Motor neuron (in vitro differentiated cells): ENCODE results near the gene TTC39B. TPM values are rescaled to one million over a fixed set of nuclear protein-coding genes. Genes with fewer than 3 reads are reported as not detected.

Source experiments
- ATAC-seq, 8 experiments: fragments of 200-7000 bp; cut with Tn5 transposase; replicated peaks in 6 of 8; 2 replicates each; pipeline ENCODE4 v1.8.0; 2021; ENCODE audit warnings: mild to moderate bottlenecking in 8 of 8, moderate library complexity in 8 of 8
- H3K27ac ChIP-seq, 2 donors: fragments of 250-450 bp; sonication (Bioruptor Pico); 2 replicates each; pipeline ENCODE4 v1.9.0; 2021; ENCODE audit warnings: antibody characterized with exemption in 2 of 2, mild to moderate bottlenecking in 2 of 2, moderate library complexity in 1 of 2
- H3K4me1 ChIP-seq, 2 donors: fragments of 250-450 bp; sonication (Bioruptor Pico); replicated peaks in 1 of 2; 2 replicates each; pipeline ENCODE4 v1.6.1; 2021; ENCODE audit warnings: antibody characterized with exemption in 2 of 2, mild to moderate bottlenecking in 2 of 2, moderate library complexity in 1 of 2
- H3K4me3 ChIP-seq, 5 donors: fragments of 250-450 bp; sonication (Bioruptor Pico); 2 replicates each; pipeline ENCODE4 v1.9.0; 2021; ENCODE audit warnings: antibody characterized with exemption in 5 of 5, mild to moderate bottlenecking in 5 of 5, moderate library complexity in 4 of 5
- WGBS, 10 experiments: fragments of 450-650 bp; shearing (Covaris generic); methylation state at CpG; one replicate each; pipeline ENCODE4 v1.0.0; 2022; 5-methylcytosine and 5-hydroxymethylcytosine counted together
- in situ Hi-C, 9 experiments: fragments of 400-800 bp; cut with MboI; loops; one replicate each; pipeline ENCODE4 v1.15.0; 2021; ENCODE audit warnings: low sequenced_read_pairs in 9 of 9, low pct_unique_long_range_greater_than_20kb in 2 of 9; ENCODE audit not compliant: unreplicated experiment in 9 of 9
- total RNA-seq, 8 experiments: library from RNA; unstranded; fragments of 300-600 nt; gene quantifications; 2 replicates each; pipeline versions ENCODE4 v1.2.3 to v1.2.4, GENCODE V29; 2022

The TTC39B gene
- total RNA-seq, 8 experiments from 2014 or later: 1.4 to 10.6 (median 4.5) TPM

DNA sequence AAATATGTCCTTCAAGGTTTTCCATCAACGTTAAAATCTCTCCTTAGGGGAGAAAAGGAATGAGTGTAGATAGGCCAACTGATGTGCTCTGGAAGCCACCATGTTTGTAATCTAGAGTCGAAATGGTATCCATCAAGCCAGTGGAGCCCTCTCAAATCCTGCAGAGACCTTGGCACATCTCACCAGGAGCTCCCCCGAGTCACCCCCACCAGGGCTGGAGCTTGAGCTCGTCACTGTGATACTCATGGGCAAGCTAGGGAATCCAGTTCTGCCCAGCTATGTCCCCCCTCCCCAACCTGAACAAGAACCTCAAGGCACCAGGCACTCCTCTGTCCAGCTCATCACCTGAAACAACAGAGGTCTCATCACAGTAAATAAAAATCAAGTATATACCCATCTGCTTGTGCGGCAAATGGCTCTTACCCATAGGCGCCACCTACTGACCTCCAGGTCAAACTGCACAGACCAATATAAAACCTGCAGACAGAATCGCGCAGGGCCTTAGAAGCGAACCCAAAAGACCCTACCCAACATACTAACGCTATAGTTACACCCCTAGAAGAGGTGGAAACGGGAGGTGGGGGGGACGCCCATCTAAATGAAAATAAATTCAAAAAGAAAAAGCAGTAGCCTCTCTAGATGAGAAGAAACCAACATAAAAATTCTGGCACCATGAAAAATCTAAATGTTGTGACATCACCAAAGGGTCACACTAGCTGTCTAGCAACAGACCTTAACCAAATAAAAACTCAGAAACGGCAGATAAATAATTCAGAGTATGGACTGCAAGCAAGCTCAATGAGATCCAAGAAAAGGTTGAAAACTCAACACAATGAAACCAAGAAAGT, 75.0 kb downstream of the TTC39B start:
- peak in 3 of 8 experiments; percentile 56 to 66 (median 56) for ATAC-seq
- no peak overlapping the region for H3K4me3 ChIP-seq
- in situ Hi-C loops: no loop called here
- WGBS, 10 experiments: 40 to 100% (median 50%) methylated on average over 1 to 8 of the region's 13 CpGs; no CpG with 5 or more reads in 1 of the 10 experiments
- no peak overlapping the region for H3K27ac ChIP-seq
- H3K4me1 ChIP-seq: no peaks in the 10 kb centered on the region

DNA sequence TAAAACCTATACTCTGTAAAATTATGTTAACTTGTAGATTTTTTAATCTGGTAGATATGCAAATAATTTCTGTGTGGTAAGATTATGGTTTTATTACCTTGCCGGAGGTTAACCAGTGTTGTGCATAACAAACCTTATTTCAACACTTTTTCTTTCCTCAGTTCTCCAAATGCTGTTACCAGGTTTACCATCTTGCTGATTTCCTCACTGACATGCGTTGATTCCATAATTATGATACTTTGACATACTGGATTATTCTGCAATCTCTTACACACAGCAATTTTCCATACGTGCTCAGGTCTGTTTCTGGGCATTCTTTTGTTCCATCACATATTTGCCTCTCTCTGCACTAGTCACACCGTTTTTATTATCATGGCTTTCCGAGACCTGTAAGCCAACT, 77.6 kb downstream of the TTC39B start:
- 67 to 100% (median 89%) methylated on average over 1 to 5 of the region's 5 CpGs for WGBS, 10 experiments
- Histone ChIP-seq H3K4me1 (no peaks in the 10 kb centered on the region), H3K27ac (no peak overlapping the region), H3K4me3 (no peak overlapping the region)
- in situ Hi-C loops: no loop called here
- ATAC-seq: no peak

DNA sequence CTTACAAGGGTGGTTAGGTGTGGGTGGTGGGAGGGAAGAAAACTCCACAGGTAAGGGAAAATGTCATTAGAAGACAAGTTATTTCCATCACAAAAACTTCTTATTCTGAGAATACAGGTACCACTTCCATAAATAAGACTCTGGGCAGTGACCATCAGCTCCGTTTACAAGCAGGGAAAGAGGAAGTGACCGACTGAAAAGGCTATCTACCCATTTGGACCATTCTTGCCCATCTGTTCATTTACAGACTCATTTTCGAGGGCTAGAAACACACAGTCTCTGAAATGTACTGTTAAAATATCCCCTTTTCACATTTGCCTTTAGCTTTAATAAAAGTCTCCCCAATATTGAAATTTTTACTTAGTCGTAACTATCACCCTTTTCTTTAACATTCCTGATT, 79.5 kb downstream of the TTC39B start:
- 67 to 98% (median 92%) methylated on average over 1 to 4 of the region's 4 CpGs; no CpG with 5 or more reads in 1 of the 10 experiments for WGBS, 10 experiments
- Histone ChIP-seq H3K4me3 (no peak overlapping the region), H3K27ac (no peak overlapping the region), H3K4me1 (no peaks in the 10 kb centered on the region)
- in situ Hi-C loops: no loop called here
- no peak for ATAC-seq

DNA sequence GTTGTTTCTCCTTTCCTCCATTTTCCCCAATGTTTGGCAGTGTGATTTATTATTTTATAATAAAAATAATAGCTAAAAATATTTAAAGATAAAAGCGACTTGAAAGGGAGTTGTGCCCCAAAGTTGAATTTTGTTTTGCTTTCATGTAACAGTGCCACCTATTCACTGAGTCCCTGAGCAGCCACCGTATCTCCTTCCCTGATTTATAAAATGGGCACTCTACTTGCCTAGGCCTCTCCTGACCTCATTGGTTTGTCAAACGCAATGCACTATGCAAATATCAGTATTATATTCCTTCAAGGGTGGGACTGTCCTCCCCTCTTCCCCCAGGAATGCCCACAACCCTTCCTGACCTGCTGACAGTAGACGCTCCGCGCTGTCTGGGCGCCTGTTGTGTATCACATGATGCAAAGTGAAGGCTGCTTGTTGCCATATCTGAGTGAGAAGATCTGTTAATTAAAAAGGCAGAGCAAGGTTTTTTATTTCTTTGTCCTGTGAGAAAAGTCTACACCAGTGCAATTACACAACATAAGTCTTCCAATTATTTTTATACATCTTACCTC, 81.4 kb downstream of the TTC39B start:
- WGBS, 10 experiments: 60 to 100% (median 90%) methylated on average over 1 to 7 of the region's 7 CpGs
- in situ Hi-C loops: no loop called here
- no peaks in the 10 kb centered on the region for H3K4me1 ChIP-seq
- no peak for ATAC-seq
- no peak overlapping the region for H3K27ac ChIP-seq
- H3K4me3 ChIP-seq: no peak overlapping the region

DNA sequence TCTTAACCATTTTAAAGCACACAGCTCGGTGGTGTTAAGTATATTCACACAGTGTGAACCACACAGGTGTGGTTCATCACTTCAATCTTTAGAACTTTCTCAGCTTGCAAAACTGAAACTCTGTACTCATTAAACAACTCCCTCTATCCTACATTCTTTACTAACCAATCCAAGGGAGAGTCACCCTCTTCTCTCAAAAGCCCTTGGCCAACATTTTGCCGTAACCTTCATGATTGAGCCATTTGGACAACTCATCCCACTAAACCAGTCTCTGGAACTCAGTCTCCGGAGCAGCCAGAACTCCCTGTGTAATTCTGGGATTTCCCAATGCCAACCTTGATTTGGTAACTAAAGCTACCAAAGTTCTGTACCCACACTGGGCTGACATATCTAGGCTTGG, 84.7 kb downstream of the TTC39B start:
- H3K27ac ChIP-seq: no peak overlapping the region
- no peak for ATAC-seq
- H3K4me1 ChIP-seq: peaks cover 0 to 3% of the 10 kb centered on the region in 2 donors
- no peak overlapping the region for H3K4me3 ChIP-seq
- WGBS, 10 experiments: 45 to 100% (median 89%) methylated on average over 2 to 3 of the region's 3 CpGs; no CpG with 5 or more reads in 2 of the 10 experiments
- in situ Hi-C loops: loop anchor here in 2 of 9 experiments (25.0 kb wide), 1 partner anchor 390 kb away; no protein-coding TSS in a partner anchor

DNA sequence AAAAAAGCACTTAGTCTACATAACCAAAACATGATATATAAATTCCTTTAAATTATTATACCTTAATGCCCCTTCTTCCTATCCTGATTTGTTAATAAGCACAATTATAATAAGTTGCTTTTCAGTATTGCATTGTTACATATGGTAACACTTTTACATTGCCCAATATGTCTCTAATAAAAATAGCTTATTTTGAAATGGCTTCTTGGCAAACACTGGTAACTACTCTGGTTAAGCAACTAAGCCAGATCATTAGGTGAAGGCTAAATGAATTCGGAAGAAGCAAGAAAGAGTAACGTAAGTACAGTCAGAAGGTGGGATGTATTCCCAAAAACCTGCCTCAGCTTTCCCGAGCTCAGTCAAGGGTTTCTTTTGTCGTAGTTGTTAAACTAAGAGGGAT, 85.3 kb downstream of the TTC39B start:
- Histone ChIP-seq H3K4me3 (no peak overlapping the region), H3K27ac (no peak overlapping the region), H3K4me1 (peaks cover 0 to 3% of the 10 kb centered on the region in 2 donors)
- WGBS, 10 experiments: 22 to 97% (median 76%) methylated on average over 2 to 4 of the region's 4 CpGs; no CpG with 5 or more reads in 2 of the 10 experiments
- no peak for ATAC-seq
- in situ Hi-C loops: loop anchor here in 2 of 9 experiments (25.0 kb wide), 1 partner anchor 391 kb away; no protein-coding TSS in a partner anchor

DNA sequence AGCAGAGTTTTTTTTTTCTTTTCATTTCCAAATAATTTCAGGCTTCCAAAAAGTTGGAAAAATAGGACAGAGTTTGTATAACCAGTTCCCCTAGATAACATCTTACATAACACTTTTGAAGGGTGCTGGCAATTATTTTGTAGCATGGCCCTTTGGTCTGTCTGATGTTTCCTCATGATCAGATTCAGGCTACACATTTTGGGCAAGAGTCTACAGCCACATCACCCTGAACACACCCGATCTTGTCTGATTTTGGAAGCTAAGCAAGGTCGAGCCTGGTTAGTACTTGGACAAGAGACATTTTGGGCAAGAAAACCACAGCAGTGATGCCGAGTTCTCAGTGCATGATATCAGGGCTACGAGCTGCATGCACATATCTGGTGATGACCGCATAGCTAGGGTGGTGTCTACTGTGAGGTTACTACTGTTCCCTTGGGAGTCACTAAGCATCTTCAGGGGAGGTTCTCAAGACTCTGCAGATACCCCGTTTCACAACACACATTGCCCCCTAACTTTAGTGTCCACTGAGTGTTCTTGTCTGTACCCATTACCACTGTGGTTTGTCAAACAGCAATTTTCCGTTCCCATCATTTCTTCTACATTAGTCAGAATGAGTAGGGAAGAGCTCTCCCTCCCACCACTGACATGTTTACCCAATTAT, 86.2 kb downstream of the TTC39B start:
- ATAC-seq: peak in 2 of 8 experiments; percentile 92 to 98
- 20 to 100% (median 91%) methylated on average over 2 to 5 of the region's 7 CpGs; no CpG with 5 or more reads in 3 of the 10 experiments for WGBS, 10 experiments
- Histone ChIP-seq H3K27ac (no peak overlapping the region), H3K4me3 (no peak overlapping the region), H3K4me1 (peaks cover 0 to 3% of the 10 kb centered on the region in 2 donors)
- in situ Hi-C loops: loop anchor here in 2 of 9 experiments (25.0 kb wide), 1 partner anchor 392 kb away; no protein-coding TSS in a partner anchor

DNA sequence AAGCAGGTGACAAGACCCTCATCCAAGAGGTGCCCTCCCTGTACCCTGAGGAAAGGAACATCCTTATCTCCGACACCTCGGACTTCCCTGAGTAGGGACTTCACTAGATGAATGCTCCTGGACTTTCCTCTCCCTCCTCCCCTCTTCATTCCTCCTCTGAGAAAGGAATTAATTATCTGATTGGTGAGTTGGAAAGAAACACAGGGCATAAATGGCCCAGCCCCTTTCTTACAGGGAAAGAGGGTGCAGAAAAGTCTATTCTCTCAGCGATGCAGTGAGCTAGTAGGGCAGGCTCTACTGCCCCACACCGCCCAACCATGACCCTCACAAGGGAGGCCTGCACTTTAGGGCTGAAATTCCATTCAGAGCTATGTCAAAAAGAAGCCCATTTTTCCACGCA, 87.5 kb downstream of the TTC39B start:
- Histone ChIP-seq H3K4me3 (no peak overlapping the region), H3K27ac (no peak overlapping the region), H3K4me1 (peaks cover 0 to 3% of the 10 kb centered on the region in 2 donors)
- 73 to 100% (median 85%) methylated on average over 2 to 4 of the region's 5 CpGs; no CpG with 5 or more reads in 5 of the 10 experiments for WGBS, 10 experiments
- ATAC-seq: no peak
- in situ Hi-C loops: loop anchor here in 2 of 9 experiments (25.0 kb wide), 1 partner anchor 393 kb away; no protein-coding TSS in a partner anchor

DNA sequence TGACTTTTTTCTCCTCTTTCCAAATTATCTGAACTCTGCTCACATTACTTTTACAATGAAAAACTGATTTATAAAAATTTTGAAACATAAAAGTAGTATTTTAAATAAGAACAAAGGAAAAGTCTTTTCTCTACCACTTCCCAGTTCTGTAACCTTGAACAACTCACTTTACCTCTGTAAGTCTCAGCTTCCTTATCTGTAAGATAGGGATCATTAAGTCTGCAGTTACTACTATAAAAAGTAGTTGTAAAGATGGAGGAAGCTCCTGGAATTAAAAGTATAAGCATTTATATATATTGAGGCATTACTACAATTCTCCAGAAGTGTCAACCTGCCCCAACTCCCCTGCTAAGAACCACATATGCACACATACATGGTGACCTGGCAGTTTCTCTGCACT, 88.0 kb downstream of the TTC39B start:
- H3K4me3 ChIP-seq: no peak overlapping the region
- H3K27ac ChIP-seq: no peak overlapping the region
- in situ Hi-C loops: loop anchor here in 2 of 9 experiments (25.0 kb wide), 1 partner anchor 393 kb away; no protein-coding TSS in a partner anchor
- ATAC-seq: no peak
- peaks cover 0 to 3% of the 10 kb centered on the region in 2 donors for H3K4me1 ChIP-seq

DNA sequence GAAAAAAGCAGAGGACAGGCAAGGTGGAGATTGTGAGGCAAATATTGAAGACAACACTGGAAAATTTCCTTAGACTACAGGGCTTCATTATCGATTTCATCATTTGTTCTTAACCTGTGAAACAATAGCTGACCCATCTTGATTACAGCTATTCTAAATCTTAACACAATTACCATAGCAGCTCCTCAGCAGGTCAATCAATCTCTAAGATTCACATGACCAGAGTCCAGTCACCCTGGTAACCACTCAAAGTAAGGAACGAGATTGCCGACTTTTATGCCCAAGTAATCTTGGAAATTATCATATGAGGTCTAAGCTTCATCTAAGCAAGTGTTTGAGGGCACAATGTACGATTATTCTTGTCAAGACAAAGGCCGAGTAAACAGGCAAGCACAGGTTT, 93.8 kb downstream of the TTC39B start:
- Histone ChIP-seq H3K27ac (peak overlapping the region in 1 of 2 donors; percentile 19), H3K4me3 (no peak overlapping the region), H3K4me1 (peaks cover 13 to 17% of the 10 kb centered on the region in 2 donors)
- peak in 5 of 8 experiments; percentile 61 to 80 (median 70) for ATAC-seq
- in situ Hi-C loops: loop anchor here in 2 of 9 experiments (25.0 kb wide), 1 partner anchor 399 kb away; no protein-coding TSS in a partner anchor
- WGBS, 10 experiments: 4 to 100% (median 55%) methylated on average over 1 to 5 of the region's 5 CpGs

DNA sequence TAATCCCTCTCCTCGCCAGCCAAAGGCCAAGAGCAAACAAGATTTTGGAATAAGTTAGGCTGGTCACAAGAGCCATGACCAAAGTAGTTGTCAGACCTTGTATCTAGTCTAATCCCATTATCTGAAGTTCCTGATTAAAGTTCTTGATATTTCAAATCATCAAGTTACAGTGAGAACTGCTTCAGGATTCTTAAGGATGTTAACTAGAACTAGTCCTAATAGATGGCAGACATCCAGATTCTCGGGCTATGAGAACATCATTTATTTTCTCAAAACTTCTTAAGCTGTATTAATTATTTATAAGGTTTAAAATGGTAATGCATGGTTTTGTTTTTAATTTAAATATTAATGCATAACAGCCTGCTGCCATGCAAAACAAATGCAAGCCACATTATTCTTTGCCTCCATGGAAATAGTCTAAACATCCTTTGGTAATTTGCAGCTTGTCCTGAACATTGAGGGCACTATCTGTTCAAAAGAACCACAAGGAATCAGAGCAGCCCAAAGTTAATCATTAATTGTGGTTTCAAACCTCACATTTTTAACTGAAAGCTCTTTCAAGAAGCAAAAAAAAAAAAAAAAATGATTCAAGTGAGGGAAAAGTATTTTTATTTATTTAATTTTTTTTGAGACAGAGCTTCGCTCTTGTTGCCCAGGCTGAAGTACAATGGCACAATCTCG, 95.1 kb downstream of the TTC39B start:
- in situ Hi-C loops: loop anchor here in 2 of 9 experiments (25.0 kb wide), 1 partner anchor 400 kb away; no protein-coding TSS in a partner anchor
- H3K4me3 ChIP-seq: no peak overlapping the region
- peaks cover 13 to 17% of the 10 kb centered on the region in 2 donors for H3K4me1 ChIP-seq
- no peak overlapping the region for H3K27ac ChIP-seq
- 25 to 100% (median 63%) methylated on average over 1 to 4 of the region's 4 CpGs; no CpG with 5 or more reads in 2 of the 10 experiments for WGBS, 10 experiments
- ATAC-seq: peak in 5 of 8 experiments; percentile 15 to 71 (median 27)

DNA sequence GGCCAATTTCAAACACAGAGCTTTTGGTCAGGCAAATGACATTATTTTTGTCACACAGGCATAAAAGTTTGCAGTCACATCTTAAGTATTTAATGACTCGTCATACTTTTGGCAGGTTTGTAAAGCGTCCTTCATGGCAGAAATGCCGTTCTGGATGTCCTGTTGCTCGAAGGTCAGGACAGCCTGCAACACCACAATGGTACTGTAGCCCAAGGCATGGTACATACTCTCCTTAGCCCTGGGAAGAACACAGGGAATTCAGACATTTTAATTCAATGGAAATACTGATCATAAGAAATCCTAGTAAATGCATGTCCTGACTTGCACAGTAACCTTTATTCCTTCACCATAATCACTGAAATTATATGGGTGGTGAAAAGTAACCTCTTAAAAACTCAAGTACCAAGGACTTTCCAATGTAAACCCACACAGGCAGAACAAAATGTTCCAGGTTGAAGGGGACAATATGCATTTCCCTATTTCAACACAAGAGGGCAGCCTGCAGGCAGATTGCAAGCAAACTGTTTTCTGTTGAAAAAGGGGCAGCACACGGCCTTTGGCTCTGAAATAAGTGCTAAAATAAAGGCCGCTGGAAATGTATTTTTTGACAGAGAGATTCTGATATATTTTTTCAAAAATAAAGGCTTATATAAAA, 95.7 kb downstream of the TTC39B start:
- in situ Hi-C loops: loop anchor here in 2 of 9 experiments (25.0 kb wide), 1 partner anchor 401 kb away; no protein-coding TSS in a partner anchor
- peak in 6 of 8 experiments; percentile 37 to 76 (median 62) for ATAC-seq
- no peak overlapping the region for H3K27ac ChIP-seq
- H3K4me3 ChIP-seq: no peak overlapping the region
- WGBS, 10 experiments: 0 to 65% (median 21%) methylated on average over 1 to 6 of the region's 6 CpGs; no CpG with 5 or more reads in 1 of the 10 experiments
- peaks cover 13 to 17% of the 10 kb centered on the region in 2 donors for H3K4me1 ChIP-seq
